ENCODE data around the gene TSPAN9.

Gene TSPAN9

GRCh38 chr12:3167636-3168035, 90.5 kb downstream of the TSPAN9 start:
- no peak for DNase-seq

DNA sequence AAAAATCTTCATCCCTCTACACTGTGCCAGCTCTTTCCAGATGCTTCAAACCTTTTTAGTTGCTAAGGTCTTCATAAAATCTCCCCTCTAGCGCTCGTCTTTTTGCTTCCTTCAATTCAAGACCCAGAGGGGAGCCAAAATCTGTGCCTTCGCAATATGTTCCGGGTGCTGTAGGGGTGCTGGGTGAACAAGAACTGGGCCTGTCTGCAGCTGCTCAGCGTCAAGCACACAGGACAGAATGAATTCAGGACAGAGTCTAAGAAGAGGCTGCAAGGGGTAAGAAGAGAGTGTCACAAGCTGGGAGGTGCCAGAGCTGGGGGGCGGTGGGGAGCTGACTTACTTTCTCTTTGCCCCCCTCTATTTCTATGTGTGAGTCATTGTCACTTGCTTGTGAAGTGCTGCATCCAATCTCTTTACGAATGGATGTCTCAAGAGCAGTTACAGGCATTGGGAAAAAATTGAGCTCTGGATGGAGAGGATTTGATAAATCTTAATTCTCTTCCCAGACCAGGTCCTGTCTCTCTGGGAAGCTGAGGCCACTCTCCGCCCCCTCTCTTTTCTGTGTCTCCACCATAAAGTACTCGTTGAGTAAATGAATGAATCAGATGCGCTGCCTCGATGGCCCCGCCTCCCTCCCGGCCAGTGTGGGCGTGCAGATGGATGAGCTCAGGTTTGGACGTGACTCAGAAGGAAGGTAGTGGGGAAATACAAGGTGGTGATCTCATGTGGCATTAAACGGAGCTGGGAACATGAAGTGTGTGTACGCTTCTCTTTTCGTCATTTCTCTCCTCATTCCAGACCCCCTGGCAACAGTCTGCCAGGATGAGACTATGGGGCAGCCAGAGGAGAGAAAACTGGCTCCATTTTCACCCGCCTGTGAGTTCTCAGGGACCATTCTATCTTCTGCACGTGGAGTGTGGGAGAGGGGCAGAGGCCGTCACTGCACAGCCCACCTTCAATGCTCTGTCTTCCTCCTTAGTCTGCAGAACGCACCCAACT, 91.3 kb downstream of the TSPAN9 start:
- peak; percentile 97 for DNase-seq

DNA sequence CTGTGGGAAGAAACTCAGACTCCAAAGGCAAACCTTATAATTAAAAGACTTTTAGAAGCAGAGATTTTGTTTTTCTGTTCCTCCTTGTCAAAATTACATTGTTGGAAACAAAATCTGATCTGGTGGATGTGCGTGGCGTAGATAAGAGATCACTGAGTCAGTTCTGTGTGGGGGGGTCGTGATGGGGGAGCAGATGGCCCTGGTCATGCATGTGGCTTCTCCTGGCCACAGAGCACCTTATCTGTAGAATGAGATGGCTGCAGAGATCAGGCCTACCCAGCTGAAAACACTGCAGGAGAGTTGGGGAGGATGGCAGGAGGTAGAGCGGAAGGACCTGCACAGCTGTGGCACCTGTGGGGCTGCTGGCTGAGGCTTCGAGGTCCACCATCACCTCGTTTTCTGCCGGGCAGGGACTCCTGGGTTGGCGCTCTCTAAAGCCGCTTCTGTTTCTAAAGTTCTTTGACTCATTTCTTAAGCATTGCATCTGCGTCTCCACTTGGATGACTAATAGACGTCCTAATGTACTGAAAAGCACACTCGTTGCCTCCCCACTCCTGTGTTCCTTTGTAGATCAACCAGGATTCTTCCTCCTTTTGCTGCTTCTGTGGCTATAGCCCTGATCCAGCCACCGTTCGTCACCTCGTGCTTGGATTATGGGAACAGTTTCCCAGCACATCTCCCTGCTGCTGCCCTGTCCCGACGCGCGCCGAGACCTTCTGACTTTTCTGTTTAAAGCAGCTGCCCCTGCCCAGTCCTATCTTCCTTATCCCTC, 93.4 kb downstream of the TSPAN9 start:
- peak; percentile 91 for DNase-seq

DNA sequence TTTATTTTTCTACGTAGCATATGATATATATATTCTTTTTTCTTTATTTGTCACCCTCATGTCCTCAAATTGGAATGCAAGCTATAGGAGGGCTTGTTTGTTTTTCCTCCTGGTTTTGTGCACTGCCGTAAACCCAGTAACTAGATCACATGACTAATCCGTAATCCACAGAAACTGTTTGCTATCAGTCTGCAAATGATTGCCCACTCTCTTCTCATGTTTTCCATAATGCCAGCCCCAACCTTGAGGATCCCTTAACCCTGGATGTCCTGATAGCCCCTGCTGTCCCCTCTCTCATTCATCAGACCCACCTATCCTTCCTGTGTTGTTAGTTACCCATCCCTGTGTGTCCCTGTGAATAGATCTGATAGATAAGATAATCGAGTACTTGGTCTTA, 94.0 kb downstream of the TSPAN9 start:
- no peak for DNase-seq

DNA sequence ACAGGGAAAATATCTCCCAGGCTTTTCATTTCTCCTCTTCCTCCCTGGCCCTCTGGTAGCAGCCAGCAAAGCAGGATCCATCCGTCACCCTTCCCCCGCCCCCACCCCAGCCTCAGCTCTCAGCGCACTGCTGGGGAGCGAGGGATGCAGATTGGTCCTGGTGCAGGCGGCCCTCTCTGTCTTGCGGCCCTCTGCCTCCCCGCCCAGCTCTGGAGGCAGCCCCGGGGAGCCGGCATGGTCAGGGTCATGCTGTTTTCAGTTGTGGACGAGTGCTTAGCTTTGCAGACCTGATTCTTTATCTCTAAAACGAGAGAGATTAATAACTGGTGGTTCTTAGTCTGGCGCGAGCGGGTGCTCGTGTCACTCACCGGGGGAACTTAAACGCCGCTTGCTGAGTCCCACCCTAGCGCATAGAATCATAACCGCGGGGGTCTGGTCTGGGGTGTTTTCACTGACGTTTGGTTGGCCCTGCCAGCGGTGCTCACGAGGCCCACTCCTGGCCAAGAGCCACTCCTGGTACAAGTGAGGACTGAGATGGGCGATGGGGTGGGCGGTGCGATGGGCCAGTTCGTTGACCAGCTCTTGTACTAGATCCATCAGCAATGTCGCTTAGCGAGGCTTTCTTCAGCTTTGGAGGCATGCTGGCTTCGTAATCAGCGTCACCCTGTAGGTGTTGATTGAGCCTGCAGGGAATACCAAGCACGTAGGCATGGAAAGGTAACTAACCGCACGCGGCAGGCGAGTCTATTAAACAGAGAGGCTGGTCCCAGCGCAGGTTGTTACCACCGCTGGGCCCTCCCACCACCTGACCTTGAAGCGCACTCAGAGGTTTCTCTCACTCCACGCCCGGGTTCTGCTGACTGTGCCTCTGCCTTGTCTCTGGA, 95.2 kb downstream of the TSPAN9 start:
- no peak for DNase-seq

DNA sequence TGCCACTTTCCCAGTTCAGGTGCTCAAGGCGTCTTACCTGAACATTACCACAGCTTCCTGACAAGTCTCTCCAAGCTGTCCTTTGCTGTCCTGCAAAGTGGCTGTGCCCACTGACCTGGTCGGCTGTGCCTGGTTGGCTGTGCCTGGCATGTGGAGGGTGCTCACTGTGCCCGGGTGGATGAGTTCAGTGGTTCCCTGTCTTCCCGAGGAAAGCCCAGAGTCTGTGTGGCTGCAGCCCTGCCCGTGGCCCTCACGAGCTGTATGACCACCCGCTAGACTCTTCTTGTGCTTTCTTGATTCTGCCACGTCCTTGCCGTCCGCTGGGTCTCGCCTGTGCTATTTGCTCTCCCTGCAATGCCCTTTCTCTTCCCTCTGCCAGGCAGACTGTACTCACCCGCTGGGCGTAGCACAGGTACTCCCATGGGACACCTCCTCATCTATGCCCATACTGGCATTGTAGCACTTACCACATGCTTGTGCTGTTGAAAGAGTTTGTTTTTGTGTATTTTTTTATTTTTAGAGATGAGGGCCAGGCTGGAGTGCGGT, 95.9 kb downstream of the TSPAN9 start:
- DNase-seq, result no peak

GRCh38 chr12:3173912-3174311, 96.7 kb downstream of the TSPAN9 start:
- DNase-seq, result no peak

DNA sequence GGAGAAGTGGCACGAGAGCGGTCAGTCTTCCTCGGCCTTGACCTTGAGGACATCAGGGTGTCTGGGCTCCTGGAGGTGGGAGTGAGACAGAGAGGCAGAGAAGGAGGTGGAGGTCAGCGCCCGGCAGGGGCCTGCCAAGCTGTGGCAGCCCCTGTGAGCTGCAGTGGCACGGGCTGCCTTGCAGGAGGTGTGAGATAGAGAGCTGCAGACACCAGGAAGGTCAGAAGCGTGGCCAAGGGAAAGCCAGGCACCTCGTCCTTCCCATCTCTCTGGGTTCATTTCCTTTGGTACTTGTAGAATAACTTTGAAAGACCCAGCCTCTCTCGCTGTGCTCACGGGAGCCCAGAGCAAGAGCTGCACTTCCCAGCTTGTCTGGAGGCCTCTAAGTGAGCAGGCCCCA, 98.1 kb downstream of the TSPAN9 start:
- DNase-seq, result no peak

DNA sequence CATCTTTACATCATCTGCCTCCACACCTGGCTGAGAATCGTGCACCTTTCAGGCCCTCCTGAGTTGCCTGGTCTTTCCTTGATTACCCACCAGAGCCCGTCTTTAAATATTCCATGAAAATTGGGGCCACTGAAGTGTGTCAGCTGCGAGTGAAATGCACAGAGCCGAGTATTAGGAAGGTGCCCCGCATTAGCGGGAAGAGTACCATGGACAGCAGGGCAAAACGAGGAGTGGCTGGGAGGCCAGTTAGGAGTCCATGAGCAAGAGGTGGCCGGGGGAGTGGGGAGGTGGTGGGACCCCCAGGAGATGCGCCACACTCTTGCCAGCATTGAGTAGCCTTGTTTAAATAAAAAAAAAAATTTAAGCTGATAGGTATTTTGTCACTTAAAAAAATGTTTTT, 99.6 kb downstream of the TSPAN9 start:
- DNase-seq, result no peak

DNA sequence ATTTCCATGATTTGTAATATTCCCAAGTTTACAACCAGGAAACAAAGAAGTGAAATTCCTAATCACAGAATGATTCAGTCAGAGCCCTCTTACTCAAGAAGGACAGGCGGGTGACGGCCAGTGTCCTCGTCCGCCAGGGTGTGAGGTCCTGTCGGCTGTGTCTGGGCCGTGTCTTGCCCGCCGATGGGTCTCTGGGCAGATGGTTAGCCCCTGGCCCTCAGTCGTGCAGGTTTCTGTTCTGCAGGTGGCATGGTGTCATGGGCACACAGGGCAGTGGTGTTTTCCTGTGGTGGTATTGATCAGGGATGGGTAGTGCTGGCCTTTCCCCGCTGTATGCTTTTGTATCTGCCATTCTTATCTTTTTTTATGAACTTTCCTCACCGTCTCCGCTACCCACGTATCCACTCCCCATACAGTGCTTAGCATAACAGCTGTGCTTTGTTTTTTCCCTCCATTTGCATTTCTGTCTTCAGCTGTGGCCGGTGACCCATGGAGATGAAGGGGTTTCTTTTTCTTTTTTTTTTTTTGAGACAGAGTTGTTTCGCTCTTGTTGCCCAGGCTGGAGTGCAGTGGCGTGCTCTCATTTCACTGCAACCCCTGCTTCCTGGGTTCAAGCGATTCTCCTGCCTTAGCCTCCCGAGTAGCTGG, 100.7 kb downstream of the TSPAN9 start:
- DNase-seq, result no peak

DNA sequence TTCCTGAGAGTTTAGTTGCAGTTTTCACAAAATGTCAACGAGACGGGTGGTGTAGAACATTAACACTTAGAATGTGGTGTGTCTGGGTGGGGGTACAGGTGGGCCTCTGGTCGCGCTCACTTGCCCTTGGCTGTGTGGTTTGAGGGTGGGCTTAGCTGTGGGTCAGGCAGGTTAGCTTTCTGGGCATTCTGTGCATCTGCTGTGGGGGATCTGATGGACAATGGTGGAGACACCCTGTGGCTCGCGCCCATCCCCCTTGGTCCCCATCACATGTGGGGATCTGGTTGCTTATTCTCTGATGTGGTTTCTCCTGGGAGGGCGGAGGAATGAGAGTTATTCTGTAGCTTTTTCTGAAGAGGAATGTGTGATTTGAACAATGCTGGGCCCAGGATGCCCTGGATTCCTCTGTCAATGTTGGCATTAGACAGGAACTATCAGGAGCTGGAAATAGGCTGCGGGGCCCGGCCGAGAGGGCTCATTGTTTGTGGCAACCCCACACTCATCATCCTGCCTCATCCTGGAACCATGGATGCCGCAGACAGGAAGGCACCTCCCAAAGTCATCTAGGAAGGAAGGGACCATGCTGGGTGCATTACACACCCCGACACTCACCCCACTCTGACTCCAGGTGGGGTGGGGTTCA, 101.6 kb downstream of the TSPAN9 start:
- DNase-seq, result no peak

DNA sequence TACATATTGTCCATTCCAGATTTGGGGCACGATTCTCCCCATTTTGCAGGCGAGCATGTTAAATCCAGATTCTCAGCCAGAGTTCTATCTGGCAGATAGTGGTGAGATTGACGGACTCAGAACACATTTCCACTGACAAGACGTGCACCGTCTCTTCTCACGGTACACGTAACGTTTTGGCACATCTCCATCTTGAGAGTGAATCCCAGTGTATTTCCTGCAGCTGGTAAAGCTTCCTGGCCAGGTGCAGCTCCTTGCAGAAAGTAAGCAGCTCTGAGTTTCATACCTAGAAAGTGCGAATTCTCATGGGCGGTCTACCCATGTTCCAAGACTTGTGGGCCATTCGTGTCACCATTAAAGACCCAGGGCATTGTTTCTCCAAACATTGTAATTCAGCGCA, 102.6 kb downstream of the TSPAN9 start:
- DNase-seq, result no peak

GRCh38 chr12:3182426-3182825, 105.2 kb downstream of the TSPAN9 start:
- DNase-seq, result no peak

DNA sequence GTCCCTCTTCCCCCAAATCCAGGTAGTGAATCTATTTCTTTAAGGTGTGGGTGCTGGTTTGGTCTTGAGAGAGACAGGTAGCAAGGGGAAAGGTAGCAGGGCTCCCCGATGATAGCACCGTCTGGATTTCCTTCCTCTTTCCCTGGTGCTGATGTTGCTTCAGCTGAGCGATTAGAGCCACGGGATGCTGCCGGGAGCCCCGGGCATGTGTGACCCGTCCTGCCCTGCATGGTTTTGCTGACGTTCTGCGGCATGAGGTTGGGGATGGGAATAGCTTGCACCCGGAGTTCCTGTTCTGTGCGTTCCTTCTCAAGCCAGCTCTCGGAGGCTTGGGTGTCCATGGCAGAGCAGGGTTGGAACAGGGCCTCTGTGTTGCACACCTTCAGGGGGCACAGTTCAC, 107.3 kb downstream of the TSPAN9 start:
- DNase-seq, result no peak

- no peak for DNase-seq
These were observed 108.2 kb downstream of the TSPAN9 start for GRCh38 chr12:3185260-3185870.

- DNase-seq, result no peak
These were observed 109.5 kb downstream of the TSPAN9 start for GRCh38 chr12:3186546-3187215.

DNA sequence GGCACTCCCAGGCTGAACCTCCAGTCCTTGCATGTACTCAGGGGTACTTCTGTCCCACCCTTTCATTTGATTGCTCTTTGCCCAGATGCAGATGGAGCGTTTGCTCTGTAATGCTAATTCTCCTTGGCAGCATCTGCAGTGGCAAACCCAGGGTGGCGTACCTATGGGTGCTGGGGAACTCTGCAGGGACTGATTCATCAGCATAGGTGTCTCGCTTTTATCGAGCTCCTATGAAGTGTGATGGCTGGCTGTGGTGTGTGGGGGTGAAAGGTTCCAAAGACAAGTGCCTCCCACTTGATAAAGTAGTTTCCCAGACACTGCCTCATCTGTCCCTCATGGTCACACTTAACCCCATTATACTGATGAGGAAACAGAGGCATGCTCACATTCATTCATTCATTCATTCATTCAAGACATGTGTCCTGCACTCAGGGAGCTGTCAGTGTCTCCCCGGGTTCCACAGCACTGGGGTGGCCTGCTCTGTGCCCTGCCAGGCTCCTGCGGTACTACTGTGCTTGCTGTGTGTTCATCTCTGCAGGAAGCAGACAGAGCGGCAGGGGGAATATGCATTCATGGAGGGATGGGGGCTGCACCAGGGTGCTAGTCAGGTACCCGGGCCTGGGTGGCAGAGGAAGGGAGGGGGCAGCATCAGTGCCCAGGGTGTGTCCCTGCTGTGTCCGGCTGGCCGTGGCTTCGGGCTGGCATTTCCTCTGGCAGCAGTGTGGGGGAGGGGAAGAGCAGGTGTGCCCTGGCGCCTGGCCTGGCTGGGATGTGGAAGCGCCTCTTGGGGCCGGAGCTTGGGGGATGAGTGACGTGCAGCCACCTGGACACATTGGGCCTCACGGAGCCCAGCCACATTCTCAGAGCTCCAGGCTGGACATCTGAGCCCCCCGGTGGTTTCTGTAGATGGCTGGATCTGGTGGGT, 110.9 kb downstream of the TSPAN9 start:
- DNase-seq, result no peak

- DNase-seq, result no peak
These were observed 112.1 kb downstream of the TSPAN9 start for GRCh38 chr12:3189282-3189681.

DNA sequence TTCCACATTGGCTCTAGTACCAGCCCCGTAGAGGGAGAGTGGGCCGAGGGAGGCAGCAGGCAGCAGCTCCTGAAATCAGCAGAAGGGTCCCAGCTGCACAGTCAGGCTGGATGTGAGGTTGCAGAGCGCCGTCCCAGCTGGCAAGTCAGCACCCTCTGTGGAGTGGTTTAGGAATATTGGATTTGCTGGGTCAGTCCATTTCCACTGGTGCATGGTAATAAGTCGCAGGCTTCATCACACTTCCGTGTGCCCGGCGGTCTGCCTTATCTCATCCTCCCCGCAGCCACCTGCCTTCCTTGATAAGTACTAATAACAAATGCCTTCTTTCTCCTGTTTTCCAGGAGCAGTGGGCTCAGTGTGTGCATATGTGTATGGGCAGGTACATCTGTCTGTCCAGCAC, 112.9 kb downstream of the TSPAN9 start:
- no peak for DNase-seq

Measured in islet precursor cell (in vitro differentiated cells).